HTR-8/SVneo (cell line): ENCODE data around the gene ZIC1.

Experiments
- DNase-seq: peaks from one replicate; pipeline ENCODE4 v3.0.0; 2011; ENCODE audit warnings: low spot score, mixed read lengths; ENCODE audit not compliant: insufficient read length
- FAIRE-seq: peaks from 2 replicates; lab custom pipeline; 2011; peaks lifted over from hg19 to GRCh38; lab: Jason Lieb, UNC

ZIC1 gene

GRCh38 chr3:147377412-147378367 lies 31.5 kb upstream of the ZIC1 start:
- no peak for DNase-seq
- FAIRE-seq: no peak

- DNase-seq (no peak), FAIRE-seq (no peak)
Observed at GRCh38 chr3:147379651-147380050, 29.5 kb upstream of the ZIC1 start.

DNA sequence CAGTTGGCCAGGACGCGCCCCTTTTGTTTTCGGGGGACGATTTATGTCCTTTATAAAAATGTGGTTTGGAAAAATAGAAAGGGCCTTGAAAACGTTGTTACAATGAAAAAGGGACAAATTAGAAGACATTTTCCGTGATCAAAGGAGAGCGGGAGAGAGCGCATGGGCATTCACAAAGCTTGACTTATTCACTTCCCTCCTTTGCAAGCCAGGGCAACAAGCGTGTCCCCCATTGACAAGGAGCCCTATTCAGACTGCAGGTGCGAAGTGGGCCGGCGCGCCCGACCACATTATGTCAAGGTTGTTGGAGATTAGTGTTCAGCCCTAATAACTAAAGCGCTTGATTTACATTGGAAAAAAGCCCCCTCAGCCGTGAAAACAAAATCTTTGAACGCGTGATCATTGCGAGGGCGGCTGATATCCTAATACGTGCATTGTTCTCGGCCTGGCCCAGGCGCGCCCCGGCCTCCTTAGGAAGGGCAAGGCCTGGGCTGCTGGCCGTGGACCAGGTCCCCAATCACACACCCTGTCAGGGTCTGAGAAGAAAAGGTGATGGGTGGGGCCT lies 28.7 kb upstream of the ZIC1 start:
- FAIRE-seq: no peak
- no peak for DNase-seq

DNA sequence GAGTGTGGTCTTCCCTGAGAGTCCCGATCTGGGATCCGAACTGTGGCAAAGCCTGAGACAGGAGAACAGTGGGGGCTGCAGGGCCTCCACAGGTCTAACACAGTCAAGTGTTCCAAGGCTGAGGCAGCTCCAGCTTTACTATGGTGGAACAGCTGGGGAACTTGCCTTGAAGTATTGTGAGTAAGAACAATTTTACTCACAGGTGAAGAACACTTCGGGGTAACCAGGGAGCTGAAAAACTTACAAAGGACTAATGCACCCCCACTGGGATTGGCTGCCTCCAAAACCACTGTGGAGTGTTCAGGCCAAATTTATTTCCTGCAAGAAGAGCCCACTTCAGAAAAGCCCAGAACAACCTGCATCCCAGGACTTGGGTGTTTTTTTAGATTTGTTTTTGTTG lies 28.2 kb upstream of the ZIC1 start:
- FAIRE-seq (no peak), DNase-seq (no peak)

DNA sequence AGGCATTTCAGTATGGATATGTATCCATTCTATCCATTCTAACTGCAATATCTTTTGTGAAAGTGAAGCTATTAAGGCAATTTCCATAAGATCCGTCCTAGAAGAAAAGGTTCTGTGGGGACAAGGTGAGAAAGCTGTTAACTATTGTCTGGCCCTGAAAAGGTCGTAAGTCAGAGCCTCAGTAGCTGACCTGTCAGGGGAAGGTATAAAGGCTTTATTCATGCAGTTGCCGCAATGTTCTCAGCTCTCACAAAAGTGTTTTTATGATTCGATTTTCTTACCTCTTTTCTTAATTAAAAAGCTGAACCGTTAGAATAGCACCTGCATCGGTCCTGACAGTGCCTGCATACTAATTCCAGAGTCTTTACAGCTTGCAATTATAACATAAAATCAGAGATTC lies 27.6 kb upstream of the ZIC1 start:
- FAIRE-seq (no peak), DNase-seq (no peak)

GRCh38 chr3:147383617-147384016 lies 25.5 kb upstream of the ZIC1 start:
- no peak for FAIRE-seq

GRCh38 chr3:147384210-147385058 lies 24.7 kb upstream of the ZIC1 start:
- DNase-seq: no peak
- FAIRE-seq: no peak

More at GRCh38 chr3:147383617-147384016, 25.5 kb upstream of the ZIC1 start:
- DNase-seq: no peak

GRCh38 chr3:147385059-147386012 lies 23.8 kb upstream of the ZIC1 start:
- FAIRE-seq: no peak
- DNase-seq: no peak

- FAIRE-seq (no peak), DNase-seq (no peak)
Observed at GRCh38 chr3:147387291-147387884, 21.8 kb upstream of the ZIC1 start.

GRCh38 chr3:147387885-147388699 lies 21.1 kb upstream of the ZIC1 start:
- DNase-seq (no peak), FAIRE-seq (no peak)

- no peak for FAIRE-seq
- no peak for DNase-seq
Observed at GRCh38 chr3:147388700-147389580, 20.2 kb upstream of the ZIC1 start.

DNA sequence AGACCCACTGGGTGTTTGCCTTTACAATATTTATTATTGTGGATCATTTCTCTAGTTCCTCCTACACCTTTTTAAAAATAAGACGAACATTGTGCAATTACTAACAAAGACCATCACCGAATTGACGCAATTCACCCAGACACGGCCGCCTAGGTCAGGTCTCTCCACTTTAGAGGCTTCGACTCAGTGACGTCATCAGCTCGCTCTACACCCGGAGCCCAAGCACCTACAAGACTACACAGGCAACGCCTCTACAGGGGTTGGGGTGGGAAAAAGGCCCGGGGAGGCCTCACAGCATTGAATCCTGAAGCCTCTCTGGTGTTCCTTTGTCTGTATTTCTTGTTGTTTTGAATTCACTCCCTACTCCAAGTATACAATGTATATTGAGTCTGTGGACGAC lies 19.4 kb upstream of the ZIC1 start:
- no peak for DNase-seq
- no peak for FAIRE-seq

- FAIRE-seq (no peak), DNase-seq (no peak)
Observed at GRCh38 chr3:147390589-147391569, 18.3 kb upstream of the ZIC1 start.

- peak; percentile 76 for DNase-seq
- FAIRE-seq: peak; percentile 68
Observed at GRCh38 chr3:147391781-147392624, 17.2 kb upstream of the ZIC1 start.

DNA sequence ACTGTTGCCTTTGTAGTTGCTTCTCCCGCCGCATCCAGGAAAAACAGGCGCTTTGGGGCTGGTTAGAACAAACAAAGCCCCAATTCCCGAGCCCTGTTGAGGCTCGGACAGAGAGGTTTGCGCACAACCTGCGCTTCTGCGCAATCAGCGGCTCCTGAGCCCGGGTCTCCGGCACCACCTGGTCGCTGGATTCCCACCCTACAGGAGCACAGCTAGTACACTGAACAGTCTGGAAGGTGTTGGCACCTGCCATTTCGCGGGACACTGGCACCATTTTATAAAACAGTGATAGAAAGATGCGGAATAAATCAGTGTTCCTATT lies 16.6 kb upstream of the ZIC1 start:
- FAIRE-seq (no peak), DNase-seq (no peak)
